ENCODE results near the gene AMPD3. TPM values are rescaled to one million over a fixed set of nuclear protein-coding genes. Genes with fewer than 3 reads are reported as not detected.

The AMPD3 gene
- polyA plus RNA-seq, 10 donors, result 3.1 to 4.9 (median 3.9) TPM

DNA sequence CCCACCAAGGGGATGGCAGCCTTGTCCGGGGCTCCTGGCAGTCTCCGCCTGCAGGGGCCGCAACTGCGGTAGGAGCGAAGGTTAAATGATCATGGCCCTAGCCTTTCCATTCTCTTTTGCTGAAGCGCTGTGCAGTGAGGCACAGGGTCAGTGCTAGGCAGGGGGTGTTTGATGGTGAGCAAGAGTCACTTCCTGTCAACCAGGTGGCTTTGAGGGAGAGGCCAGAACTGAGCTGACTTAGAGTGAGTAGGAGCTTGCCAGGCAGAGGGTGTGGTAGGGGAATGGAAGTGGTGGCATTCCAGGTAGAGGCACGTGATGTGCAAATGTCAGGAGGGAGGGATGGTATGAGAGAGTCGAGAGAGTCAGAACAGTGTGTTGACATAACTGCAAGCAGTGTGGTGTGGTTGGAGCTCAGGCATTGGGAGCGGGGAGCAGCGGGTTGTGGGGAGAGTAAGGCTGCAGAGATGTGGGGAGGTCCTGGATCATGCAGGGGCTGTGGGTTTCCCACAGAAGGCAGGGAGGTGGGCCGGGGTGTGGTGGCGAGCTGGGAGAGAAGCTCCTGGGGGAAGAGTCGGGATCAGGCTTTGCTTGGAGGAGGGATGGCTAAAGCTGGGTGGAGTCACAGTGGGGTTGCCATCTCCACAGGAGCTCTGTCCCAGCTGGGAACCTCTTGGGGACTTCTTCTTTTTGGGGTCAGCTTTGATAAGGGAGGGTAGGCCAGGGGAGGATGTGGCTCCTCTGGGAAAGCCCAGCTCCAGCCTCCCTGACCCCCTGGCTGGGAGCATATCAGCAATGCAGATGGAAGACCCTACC is 33.3 kb downstream of the AMPD3 start:
- no peak for DNase-seq

DNA sequence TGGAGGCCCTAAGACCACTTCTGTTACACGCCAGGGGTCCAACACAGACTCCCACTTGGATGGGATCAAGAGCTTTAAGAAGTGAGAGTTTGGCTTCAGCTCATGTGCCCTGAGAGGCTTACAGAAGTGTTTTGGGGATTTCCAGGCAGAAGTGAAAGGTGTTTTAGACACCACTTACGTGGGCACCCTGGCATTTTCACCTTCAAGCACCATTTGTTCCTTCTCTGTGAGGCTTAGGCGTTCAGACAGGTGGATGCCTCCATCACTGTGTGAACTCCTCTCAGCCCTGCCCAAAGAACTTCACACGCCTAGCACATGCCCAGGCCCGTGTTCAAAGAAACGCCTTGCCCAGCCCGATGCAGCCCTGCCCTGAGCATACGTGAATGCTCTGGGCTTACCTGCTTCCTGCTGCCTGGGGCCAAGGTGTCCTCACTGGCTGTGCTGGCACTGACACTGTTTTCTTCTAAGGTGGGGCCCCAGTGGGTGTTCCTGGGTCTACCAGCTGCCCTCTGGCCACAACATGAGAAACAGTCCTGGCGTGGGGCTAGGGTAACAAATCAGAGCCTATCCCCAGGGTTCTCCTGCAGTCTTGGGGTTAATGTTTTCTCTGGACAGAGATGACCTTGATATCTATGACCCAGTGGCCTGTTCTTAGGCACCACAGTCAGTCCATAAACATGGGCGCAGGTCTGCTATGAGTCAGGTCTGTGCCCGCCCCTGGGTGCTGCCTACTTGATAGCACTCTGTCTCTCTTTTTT is 34.0 kb downstream of the AMPD3 start:
- no peak for DNase-seq

DNA sequence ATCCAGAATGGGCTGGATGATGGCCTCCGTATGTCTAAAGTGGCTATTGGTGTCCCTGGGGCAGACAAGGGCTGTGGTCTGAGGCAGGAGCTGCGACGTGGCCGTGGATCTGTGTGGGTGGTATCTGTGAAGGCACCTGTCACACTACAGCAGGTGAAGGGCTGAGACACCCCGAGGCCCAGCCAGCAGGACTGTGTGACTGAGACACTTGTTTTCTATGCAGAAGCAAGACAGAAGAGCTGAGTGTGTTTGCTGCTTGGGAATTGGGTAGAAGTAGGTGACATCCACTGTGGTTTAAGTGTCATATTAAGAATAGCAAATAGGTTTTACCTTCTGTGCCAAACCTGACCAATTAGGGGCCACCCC is 35.0 kb downstream of the AMPD3 start:
- DNase-seq, result no peak

DNA sequence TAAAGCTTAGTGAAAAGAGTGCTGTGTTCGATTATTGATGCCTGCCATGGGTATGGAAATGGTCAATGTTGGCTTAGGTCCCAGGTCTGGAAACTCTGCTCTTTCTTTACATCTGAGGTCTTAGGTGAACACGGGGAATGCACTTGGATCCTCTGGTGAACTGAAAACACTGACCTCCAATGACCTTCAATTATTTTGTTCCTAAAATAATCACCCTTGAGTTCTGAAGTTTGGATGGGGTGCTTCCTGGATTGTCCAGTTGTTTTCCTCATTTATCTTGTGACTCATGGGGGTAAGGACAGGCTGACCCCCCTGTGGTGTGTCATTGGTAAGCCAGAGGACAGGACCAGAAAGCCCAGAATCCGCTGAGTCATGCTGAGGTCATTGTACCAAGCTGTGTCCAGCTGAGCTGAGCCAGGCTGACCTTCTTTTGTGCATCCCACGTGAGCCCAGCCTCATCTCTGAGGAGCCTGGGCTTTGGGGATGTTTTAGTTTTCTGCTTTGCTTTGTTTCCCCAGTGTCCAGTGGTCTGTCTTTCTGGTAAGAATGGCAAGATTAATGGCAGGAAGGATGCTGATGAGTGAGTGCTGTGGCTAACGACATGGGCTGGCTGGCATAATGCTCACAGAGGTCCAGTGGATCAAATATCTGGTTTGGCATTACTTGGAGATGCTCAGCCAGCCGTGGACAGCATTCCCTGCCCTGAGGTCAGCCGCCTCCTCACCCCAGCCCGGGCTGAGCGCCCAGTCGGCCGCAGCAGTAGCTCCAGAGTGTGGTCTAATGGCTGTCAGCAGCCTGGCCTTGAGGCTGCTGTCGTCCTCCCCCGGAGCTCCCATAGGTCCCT is 35.6 kb downstream of the AMPD3 start:
- peak in 2 of 3 donors; percentile 29 to 37 for DNase-seq

GRCh38 chr11:10492084-10492483 is 37.0 kb downstream of the AMPD3 start:
- DNase-seq, result no peak

GRCh38 chr11:10493041-10493663 is 38.1 kb downstream of the AMPD3 start:
- DNase-seq, result no peak

DNA sequence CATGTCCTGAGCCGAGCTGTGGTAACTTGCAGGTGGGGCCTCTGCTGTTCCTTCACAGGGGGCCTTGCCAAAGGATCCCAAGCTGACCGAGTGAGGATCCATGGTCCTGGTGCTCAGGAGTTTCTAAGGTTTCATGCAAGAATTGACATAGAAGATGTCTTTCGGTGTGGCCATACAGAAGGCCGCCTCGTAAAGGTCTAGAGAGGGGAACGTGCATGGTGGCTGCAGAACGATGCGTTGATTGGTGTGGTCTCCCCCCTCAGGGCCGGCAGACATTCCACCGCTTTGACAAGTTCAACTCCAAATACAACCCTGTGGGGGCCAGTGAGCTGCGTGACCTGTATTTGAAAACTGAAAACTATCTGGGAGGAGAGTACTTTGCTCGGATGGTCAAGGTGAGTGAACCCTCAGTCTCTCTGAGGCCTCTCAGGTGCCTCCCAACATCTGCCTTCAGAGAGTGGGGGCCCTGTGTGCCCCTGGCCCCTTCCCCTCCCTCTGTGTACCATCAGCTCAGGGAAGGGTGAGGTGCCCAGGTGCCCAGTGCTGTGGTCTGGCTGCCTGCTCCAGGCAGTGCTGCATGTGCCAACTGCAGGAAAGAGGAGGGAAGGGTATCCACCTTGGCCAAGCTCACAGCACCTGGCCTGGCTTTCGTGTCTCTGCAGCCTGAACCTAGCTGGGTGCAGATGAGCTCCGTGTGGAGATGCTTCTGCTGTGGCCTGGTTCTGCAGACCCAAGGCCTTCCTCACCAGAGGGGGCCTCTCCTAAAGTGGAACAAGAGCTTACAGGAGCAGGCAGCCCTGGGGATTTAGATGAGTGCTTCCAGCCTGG is 39.8 kb downstream of the AMPD3 start:
- DNase-seq, result no peak

DNA sequence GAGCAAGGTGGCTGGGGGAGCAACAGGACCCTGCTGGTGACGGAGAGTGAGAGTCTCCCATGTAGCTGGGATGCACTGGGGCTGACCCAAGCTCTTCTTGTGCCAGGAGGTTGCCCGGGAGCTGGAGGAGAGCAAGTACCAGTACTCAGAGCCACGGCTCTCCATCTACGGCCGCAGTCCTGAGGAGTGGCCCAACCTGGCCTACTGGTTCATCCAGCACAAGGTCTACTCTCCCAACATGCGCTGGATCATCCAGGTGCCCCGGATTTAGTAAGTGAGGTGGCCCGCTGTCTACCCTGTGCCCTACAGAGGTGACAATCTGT is 40.4 kb downstream of the AMPD3 start:
- DNase-seq, result no peak

GRCh38 chr11:10496296-10496936 is 41.4 kb downstream of the AMPD3 start:
- no peak for DNase-seq

- no peak for DNase-seq
Measured at GRCh38 chr11:10497371-10498021, 42.4 kb downstream of the AMPD3 start.

DNA sequence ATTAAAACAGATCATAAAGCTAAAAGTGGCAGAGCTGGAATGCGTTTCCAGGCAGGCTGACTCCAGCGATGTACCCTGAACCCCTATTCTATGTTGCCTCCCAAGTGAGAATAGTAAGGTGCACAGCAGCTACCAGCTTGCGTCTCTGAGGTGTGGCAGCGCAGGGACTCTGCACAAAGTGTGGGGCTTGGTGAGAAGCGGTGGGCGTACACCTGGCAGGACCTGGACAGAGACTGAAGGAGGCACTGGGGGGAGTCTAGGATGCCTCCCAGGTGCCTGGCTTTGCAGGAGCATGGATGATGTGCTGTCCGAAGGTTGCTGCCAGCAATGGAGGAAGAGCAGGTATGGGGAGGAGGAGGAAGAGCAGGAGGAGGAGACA is 42.9 kb downstream of the AMPD3 start:
- no peak for DNase-seq

DNA sequence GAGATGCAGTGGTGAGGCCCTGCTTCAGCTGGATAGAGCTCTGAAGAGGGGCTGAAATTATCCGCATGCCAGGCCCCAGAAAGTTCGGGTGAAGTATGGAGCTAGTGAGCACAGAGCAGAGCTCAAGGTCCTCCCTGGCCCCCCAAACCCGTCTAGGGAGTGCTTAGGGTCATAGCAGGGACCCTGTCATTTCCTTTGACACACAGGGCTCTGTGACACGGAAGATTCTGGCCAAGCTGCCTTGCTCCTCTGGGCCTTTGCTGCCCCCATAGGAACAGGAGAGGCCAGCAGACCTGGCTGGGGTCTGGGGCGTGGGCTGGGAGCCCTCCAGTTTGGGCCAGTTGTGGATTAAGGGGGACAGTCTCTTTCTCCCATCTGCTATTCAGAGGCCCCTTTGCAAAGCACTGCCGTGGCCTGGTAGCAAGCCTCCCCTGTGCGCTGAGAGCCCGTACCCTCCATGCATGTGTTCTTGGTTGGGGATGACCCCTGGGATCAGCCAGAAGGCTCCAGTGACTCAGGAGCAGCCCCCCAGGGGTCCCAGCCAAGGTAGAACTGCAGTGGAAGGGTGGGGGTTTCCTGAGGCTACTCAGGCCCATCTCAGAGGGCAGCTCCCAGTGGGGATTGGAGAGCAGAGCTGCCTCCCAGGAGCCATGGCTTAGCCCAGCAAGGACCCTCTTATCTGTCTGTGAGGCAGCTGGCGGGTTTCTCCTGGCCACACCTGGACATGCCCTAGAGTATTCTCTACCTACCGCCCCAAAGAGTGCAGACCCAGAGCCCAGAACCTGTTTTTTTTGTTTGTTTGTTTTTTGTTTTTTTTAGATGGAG is 43.6 kb downstream of the AMPD3 start:
- DNase-seq, result no peak

GRCh38 chr11:10499452-10499851 is 44.4 kb downstream of the AMPD3 start:
- no peak for DNase-seq

DNA sequence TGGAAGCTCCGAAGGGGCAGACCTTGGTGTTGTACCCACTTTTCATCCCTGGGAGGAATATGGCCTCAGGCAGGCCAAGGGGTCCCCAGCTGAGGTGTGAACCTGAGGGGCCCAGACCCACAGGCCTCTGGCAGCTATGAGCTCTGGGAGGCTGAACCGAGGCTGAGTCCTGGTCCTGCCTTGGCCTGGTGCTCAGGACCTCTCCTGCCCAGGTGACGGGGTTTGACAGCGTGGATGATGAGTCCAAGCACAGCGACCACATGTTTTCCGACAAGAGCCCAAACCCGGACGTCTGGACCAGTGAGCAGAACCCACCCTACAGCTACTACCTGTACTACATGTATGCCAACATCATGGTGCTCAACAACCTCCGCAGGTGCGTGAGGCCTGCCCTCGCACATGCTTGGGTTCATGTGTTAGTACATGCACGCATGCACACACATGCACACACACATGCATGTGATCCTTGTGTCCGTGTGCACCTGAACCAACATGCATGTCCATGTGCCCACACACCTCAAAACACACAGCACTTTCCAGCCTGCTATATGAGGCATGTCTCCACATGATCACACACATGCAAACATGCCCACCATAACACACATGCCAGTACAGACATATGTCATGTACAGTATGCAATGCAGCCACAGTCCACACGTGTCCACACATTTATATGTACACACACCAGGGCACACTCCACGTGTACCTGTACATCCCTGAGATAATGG is 45.0 kb downstream of the AMPD3 start:
- DNase-seq, result no peak

DNA sequence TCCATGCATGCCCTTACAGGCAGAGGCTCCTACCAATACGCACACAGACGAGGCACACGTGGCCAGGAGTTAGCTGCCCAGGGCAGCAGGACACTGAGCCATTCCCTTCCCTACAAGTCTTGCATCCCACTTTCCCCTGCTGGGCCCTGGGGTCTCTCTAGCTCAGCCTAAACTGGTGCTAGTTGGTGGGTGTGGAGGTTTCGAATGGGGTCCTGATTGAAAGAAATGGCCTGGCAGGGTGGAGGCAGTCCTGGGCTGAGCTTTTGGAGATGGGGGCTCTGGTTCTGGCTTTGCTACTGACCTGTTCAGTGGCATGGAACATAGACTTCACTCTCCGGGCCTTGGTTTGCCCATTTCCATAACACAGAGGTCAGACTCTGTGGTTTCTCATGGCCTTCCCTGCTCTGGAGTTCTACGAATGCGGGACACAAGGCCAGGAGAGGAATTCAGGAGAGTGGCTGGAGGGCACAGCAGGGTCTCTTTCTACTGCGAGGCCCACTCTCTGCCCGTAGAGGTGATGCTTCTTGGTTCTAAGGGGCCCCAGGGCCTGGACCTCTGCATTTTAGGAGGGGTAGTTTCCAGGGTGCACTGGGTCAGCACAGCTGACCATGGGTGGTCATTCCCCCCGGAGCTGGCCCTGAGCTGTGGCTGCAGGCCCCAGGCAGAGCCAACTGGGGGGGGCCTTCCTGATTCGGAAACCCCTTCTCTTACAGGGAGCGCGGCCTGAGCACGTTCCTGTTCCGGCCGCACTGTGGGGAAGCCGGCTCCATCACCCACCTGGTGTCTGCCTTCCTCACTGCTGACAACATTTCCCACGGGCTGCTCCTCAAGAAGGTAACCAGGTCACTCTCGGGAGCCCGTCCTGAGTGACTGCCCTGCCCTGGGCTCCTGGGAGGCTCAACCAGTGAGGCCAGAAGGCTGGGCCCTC is 46.0 kb downstream of the AMPD3 start:
- no peak for DNase-seq

- DNase-seq, result no peak
Measured at GRCh38 chr11:10502065-10502680, 47.1 kb downstream of the AMPD3 start.

DNA sequence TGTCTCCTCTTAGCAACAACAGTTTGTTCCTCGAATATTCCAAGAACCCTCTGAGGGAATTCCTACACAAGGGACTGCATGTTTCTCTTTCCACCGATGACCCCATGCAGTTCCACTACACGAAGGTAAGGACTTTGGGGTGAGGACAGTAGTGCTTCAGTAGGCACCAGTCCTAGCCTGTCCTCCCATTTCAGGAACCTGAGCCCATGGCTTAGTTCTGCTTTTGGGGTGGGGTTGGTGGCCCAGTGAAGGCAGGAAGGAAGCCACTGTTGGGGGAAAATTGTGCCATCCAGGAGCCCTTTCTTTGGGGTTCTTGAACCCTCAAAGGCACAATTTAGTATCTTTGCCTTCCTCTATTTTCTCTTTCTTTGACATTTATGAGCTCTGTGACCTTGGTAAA is 47.7 kb downstream of the AMPD3 start:
- no peak for DNase-seq
